ENCODE measurements around the gene NAB1.

Gene NAB1

DNA sequence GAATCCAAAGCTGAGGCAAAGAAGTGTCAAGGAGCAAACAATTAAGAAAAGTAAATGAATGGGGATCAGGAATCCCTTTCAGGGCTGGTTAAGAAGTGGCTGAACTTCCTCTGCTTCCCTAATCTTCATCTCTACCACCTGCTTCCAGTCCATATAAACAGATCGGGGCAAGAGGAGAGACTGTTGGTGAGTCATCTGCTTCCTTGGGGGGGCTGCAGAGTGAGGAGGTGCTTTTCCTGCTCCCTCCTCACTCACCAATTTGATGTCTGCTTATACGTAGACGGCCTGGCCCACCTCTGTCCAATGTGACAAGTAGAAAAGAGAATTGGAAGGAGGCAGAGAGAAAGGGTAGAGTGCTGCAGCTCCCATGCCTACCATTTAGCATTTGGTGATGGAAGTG lies 68.4 kb downstream of the NAB1 start:
- FAIRE-seq: no peak

DNA sequence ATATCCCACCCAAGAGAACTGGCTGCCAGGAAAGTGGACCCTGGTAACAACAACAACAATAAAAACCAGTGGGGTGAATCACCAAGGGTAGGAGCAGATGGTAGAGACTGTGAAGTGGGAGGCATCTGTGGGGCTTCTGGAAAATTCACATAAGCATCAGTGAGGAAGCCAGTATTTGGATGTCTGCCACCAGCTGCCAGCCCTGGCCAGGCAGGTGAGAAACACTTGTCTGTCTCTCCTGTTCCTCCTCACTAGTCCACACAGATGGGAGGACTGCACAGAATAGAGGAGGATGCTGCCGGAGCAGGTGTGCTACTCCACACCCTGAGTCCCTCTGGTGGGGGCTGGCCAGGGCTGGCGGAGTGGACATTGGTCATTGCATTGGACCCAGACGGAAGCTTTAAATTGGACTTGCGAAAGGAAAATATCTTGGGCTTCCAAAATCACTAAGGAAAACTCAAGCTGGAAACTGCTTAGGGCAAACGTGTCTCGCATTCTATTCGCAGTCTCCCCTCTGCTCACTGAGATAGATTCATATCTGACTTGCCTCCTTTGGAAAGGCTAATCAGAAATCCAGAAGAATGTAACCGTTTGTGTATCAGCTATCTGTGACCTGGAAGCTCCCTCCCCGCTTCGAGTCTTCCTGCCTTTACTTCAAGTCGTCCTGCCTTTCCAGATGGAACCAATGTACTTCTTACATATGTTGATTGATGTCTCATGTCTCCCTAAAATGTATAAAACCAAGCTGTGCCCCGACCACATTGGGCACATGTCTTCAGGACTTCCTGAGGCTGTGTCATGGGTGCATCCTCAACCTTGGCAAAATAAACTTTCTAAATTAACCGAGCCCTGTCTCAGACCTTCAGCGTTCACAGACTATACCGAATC lies 69.1 kb downstream of the NAB1 start:
- no peak for FAIRE-seq

DNA sequence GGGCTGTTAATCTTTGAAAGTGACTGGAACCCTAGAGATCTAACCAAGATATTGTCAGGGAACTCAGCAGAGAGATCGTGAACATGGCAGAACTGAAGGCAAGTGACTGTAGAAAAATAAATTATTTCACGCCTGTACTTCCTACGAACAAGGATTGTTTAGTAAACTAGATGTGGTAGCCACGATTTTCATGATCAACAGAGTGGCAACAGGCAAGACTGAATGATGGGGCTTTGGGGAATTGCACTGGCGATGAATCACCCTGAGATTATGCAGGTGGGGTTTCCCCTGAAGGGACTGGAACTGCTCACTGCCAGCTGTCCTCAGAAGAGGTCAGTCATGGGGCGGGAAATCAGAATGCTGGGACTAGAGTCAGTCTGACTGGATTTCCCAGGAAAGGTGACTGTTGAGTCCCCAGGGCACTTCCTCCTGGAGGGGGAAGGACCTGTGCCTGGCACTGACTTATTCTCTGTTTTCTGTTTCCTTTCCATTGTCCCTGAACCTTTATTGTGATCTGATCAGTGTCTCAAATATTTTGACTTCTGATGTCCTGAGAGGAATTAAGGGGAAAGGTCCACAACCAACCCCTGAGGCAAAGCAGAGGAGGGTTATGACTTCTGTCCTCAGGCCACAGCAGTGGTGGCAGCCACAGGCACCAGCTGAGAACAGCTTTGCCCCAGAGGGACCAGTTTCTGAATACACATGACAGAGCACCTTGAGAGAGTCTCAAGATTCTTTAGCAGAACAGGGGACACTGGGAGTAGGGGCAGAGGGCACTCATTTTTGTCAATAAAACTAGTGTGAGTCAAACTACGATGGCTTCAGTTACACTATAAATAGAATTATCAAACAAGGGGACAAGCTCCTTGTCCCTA lies 70.0 kb downstream of the NAB1 start:
- FAIRE-seq: no peak

DNA sequence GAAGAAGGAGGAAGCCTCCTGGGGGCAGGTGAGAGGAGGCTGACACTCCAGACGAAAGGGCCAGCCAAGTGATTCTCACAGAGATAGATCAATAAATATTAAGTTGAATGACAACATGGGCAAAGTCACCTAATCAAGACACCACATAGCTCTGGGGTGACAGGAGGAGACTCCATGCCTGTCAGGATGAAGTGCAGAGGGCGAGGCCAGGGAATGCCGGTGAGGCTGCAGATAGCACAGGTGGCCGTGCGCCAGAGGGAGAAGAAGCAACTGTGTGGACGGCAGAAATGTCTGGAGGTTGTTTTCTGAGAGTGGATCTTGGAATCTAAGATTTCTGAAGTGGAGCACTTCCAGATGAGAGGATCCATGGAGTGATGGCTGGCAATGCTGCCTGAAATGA lies 71.4 kb downstream of the NAB1 start:
- no peak for FAIRE-seq

DNA sequence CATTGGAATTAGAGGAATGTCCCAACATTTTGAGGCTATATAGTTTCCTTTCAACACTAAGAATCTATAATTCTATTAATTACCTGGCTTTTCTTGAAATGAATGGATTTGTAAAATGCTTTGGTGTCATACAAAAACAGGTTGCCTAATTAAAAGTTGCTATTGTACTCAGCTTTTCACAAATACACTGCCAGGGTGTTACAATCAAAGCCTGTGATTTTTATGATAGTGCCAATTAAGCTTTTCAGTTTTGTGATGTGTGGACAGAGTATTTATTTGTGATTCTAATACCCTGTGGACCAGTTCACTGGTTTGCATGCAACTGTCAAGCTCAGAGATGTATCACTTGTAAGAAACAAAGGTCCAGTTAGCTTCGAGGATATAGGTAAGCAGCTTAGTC lies 71.8 kb downstream of the NAB1 start:
- FAIRE-seq: no peak

DNA sequence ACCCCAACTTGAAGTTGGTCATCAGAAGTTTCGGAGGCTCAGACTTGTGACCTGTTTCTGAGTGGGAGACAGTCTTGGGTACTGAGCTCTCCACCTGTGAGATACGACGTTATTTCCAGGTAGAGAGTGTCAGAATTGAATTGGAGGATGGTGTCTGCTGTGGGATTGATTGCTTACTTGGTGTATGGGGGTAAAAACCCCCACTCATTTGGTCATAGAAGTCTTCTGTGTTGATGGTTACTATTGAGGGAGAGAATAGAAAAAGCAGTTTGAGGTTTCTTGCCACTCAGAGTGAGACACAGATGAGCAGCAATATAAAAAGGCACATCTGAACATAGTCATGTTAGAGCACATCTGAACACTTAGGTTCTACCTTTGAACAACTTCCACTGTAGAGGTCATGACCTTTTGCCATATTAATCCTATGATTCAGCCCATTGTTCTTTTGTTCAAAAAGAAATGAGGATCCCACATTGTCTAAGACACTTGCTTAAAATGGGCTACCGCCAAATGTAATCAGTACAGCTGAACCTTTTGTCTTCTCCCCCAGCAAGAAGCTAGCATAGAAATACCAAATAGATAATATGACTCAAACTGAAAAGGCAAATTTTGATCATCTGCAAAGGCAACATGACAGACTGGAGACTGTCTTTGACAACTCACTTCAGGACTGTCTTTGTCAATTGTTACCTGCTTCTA lies 73.3 kb downstream of the NAB1 start:
- FAIRE-seq: no peak

DNA sequence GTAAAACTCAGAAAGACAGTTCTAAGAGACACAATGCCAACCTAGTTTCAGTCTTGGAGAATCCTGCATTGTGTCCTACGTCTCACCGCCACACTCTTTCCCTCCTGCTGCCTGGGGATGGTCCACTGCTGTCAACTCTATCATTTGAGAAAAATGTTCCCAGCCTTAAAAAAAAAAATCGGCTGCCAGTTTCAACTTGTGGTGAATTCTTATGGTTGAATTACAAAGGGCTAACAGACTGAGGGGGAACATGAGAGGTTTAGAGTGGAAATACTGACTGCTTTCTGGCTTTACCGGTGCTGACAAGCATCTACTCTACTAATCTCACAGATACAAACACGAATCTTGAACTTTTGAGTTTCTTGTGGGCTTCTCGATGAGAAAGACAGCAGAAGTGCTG lies 74.0 kb downstream of the NAB1 start:
- no peak for FAIRE-seq

DNA sequence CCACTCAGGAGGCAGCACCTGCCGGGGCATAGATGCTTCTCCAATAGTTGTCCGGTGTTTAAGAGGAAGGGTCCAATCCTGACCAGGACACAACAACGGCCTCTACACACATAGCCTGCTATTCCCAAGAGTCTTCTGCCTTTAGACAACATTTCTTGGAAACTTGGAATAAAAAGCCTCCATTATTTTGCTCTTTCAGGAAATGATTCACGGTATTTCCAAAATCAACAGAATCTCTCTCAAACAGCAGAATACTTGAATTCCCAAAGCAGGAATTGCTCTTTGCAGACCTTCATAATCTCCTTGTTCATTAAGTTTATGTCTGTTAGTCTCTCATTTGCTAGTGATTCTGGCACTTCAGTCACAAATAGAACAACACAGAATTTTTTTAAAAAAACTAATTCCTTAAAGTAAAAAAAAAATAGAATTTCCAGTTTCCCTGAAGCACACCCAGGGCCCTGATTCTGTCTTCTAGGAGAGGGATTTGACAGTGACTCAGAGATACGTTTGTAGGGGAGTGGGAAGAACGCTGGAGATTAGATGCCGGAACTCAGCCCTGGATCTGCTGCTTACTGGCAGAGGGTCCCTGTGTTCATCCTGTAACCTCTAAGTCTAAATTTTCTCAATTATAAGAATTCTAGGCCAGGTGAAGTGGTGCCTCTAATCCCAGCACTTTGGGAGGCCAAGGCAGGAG lies 74.7 kb downstream of the NAB1 start:
- FAIRE-seq: no peak

DNA sequence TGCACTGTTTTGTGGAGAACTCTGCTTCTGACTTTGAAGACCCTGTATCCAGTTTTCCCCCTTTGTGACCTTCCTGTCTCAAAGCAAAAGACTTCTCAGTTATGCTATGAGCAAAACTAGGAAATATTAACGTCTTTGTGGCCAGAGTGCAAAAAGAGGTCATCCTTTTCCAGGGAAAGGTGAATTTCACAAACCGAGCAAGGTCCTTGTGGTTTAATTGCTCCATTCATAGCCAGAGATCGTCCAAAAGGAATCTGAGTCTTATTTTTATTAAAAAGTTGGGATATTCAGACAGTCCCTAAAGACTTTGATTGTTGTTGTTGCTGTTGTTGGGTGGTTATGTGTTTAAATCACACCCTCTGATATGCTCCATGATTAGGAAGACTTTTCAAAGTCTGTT lies 77.4 kb downstream of the NAB1 start:
- no peak for FAIRE-seq

DNA sequence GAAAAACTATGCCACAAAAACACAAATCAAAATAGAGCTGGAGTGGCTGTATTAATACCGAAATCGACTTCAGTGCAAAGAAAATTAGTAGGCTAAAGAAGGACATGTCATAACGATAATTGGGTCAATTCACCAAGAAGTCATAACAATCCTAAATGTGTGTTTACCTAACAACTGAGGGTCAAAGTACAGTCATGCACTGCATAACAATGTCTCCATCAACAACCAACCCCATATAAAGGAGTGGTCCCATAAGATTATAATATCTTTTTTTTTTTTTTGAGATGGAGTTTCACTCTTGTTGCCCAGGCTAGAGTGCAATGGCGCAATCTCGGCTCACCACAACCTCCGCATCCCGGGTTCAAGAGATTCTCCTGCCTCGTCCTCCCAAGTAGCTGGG lies 87.5 kb downstream of the NAB1 start:
- FAIRE-seq: no peak

DNA sequence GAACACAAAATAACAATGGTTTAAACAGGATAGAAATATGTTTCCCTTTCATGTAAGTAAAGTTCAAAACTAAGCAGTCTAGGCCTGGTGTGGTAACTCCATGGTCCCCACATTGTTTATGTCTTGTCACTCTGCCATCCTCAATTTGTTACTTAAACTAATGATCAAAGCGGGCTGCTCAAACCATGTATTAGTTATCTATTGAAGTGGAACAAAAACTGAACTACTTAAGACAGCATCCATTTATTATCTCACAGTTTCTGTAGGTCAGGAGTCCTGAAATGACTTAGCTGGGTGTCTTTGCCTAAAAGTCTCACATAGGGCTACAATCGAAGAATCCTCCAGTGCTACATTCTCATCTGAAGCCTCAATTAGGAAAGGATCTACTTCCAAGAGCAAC lies 91.6 kb downstream of the NAB1 start:
- no peak for FAIRE-seq
